A549 (cell line): ENCODE results near the gene DHRS3.

Source experiments
- CBX2 ChIP-seq: fragments of 200-600 bp; sonication (generic); IDR thresholded peaks from 2 replicates; pipeline ENCODE4 v1.6.1; 2016; ENCODE audit warnings: low read depth, mild to moderate bottlenecking, borderline replicate concordance
- POLR2A ChIP-seq: IDR thresholded peaks from 2 replicates; pipeline ENCODE4 v1.6.1; 2012; ENCODE audit warnings: mild to moderate bottlenecking, low read length

GRCh38 chr1:12519693-12520364 is 98.2 kb downstream of the DHRS3 start:
- TF ChIP-seq POLR2A: no peak
- no peak for TF ChIP-seq CBX2
